ENCODE data around the gene KMT2B.

Gene KMT2B

GRCh38 chr19:35710784-35711723, 6.7 kb upstream of the KMT2B start:
- no peak for TF ChIP-seq SPI1 (IDR thresholded peaks at IDR 0.05; ENCODE audit: borderline replicate concordance, low read depth)
- no peak for TF ChIP-seq POLR2AphosphoS5 (IDR thresholded peaks at IDR 0.05; ENCODE audit: low read depth)
- TF ChIP-seq, protein P1, sequence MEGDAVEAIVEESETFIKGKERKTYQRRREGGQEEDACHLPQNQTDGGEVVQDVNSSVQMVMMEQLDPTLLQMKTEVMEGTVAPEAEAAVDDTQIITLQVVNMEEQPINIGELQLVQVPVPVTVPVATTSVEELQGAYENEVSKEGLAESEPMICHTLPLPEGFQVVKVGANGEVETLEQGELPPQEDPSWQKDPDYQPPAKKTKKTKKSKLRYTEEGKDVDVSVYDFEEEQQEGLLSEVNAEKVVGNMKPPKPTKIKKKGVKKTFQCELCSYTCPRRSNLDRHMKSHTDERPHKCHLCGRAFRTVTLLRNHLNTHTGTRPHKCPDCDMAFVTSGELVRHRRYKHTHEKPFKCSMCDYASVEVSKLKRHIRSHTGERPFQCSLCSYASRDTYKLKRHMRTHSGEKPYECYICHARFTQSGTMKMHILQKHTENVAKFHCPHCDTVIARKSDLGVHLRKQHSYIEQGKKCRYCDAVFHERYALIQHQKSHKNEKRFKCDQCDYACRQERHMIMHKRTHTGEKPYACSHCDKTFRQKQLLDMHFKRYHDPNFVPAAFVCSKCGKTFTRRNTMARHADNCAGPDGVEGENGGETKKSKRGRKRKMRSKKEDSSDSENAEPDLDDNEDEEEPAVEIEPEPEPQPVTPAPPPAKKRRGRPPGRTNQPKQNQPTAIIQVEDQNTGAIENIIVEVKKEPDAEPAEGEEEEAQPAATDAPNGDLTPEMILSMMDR (IDR thresholded peaks at IDR 0.05; ENCODE audit: insufficient read depth, low read length), result no peak
- TF ChIP-seq, protein P2, sequence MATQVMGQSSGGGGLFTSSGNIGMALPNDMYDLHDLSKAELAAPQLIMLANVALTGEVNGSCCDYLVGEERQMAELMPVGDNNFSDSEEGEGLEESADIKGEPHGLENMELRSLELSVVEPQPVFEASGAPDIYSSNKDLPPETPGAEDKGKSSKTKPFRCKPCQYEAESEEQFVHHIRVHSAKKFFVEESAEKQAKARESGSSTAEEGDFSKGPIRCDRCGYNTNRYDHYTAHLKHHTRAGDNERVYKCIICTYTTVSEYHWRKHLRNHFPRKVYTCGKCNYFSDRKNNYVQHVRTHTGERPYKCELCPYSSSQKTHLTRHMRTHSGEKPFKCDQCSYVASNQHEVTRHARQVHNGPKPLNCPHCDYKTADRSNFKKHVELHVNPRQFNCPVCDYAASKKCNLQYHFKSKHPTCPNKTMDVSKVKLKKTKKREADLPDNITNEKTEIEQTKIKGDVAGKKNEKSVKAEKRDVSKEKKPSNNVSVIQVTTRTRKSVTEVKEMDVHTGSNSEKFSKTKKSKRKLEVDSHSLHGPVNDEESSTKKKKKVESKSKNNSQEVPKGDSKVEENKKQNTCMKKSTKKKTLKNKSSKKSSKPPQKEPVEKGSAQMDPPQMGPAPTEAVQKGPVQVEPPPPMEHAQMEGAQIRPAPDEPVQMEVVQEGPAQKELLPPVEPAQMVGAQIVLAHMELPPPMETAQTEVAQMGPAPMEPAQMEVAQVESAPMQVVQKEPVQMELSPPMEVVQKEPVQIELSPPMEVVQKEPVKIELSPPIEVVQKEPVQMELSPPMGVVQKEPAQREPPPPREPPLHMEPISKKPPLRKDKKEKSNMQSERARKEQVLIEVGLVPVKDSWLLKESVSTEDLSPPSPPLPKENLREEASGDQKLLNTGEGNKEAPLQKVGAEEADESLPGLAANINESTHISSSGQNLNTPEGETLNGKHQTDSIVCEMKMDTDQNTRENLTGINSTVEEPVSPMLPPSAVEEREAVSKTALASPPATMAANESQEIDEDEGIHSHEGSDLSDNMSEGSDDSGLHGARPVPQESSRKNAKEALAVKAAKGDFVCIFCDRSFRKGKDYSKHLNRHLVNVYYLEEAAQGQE (IDR thresholded peaks at IDR 0.05; ENCODE audit: insufficient replicate concordance, low read depth), result no peak
- DNase-seq (ENCODE audit: low read depth in 1 of 2, low spot score in 1 of 2), result no peak
- no peak overlapping the region for H3K27ac ChIP-seq (replicated peaks)
- no peaks in the 10 kb centered on the region for H3K27me3 ChIP-seq (ENCODE audit: insufficient read depth, poor library complexity, severe bottlenecking)
- no peak overlapping the region for H3K4me3 ChIP-seq (replicated peaks; ENCODE audit: insufficient read depth, low read length)

DNA sequence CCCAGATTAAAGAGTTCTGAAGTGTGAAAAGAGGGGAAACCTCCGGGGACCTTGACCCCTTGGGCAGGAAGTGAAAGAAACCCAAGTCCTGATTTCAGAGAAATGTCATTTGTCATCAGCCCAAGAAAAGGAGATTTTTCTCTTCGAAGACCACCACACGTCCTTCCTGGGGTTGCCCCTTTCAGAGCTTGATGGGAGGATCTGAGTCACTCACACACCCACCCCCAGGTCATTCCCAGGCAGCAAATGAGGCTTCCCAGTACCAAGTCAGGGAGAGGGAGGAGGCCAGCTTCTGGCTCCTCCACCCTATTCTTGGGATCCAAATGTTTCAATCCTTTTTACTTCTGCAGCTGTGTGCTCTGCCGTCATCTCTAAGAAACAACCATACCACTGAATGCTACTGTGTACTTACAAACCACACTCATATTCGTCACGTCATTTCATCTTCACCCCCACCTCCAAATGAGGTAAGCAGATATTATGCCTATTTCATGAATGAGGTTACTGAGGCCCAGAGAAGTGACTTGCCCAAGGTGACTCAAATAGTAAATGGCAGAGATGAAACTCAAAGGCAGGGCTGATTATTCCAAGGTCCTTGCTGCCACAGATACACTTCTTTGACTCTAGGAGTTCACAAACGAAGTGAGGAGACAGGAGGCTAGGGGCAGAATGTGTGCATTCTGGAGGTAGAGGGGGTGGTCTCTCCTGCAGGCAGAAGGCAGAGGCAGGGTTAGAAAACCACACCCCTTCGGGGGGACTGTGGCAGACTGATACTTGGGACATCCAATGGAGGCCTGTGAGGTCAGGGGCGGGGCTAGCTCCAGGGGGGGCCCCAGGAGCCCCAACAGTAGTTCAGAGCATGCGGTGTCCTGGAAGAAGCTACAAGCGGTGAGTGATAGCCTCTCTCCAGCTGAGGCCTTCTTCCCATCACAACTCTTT, 5.0 kb upstream of the KMT2B start:
- no peak overlapping the region for H3K4me3 ChIP-seq (replicated peaks; ENCODE audit: insufficient read depth, low read length)
- no peak overlapping the region for H3K27ac ChIP-seq (replicated peaks)
- no peak for DNase-seq (ENCODE audit: low read depth in 1 of 2, low spot score in 1 of 2)
- TF ChIP-seq GABPA (IDR thresholded peaks at IDR 0.05; ENCODE audit: low read depth), result no peak
- H3K27me3 ChIP-seq (ENCODE audit: insufficient read depth, poor library complexity, severe bottlenecking), result no peaks in the 10 kb centered on the region

DNA sequence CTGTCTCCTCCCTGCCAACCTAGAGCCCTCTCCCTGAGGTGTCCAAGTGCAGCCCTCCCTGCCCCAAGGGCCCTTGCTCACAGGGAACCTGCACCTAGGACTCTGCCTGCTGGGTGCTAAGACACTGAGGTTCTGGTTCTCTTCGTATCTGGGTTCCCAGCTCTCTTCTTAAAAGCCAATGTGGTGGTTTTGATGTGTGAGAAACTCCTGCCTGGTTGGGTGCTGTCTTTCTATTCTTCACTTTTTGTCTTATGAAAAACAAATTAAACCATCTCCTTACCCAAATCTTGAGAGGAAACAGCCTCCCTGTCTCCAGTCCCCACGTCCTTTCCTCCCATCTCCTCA, 4.3 kb upstream of the KMT2B start:
- TF ChIP-seq GABPA (IDR thresholded peaks at IDR 0.05; ENCODE audit: low read depth) (no peak), POLR2AphosphoS5 (IDR thresholded peaks at IDR 0.05; ENCODE audit: low read depth) (no peak), SPI1 (IDR thresholded peaks at IDR 0.05; ENCODE audit: borderline replicate concordance, low read depth) (no peak)
- TF ChIP-seq, protein P2 (IDR thresholded peaks at IDR 0.05; ENCODE audit: insufficient replicate concordance, low read depth), result no peak
- TF ChIP-seq, protein P1 (IDR thresholded peaks at IDR 0.05; ENCODE audit: insufficient read depth, low read length), result no peak
- Histone ChIP-seq H3K27me3 (ENCODE audit: insufficient read depth, poor library complexity, severe bottlenecking) (no peaks in the 10 kb centered on the region), H3K4me3 (replicated peaks; ENCODE audit: insufficient read depth, low read length) (no peak overlapping the region), H3K27ac (replicated peaks) (no peak overlapping the region)
- no peak for DNase-seq (ENCODE audit: low read depth in 1 of 2, low spot score in 1 of 2)

DNA sequence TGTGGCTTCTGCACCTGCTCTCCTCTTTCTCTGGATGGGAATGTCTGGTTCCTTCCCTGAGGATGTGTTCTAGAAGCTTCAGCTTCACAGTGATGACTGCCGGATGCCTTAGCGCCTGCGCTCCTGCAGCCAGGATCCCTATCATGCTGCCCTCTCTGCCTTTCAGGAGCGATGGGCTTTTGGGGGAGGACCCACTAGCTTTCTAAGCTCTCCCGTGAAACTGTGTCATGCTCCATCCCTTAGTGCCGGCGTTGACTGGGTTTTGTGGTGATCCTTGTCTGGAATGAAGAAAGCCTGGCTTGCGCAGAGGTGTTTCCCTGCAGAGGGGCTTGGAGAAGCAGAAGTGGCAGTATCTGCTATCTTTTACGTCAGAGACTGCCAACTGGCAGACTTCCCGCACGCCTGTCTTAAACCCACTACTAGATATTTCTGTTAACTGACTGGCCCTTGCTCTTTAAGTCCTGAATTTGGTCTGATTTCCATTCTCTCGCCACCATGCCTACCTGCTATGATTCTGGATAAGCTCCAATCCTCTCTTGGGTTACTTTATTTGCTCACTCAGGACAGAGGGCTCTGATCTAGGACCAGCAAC, 3.8 kb upstream of the KMT2B start:
- no peak overlapping the region for H3K4me3 ChIP-seq (replicated peaks; ENCODE audit: insufficient read depth, low read length)
- TF ChIP-seq, protein P1 (IDR thresholded peaks at IDR 0.05; ENCODE audit: insufficient read depth, low read length), result no peak
- TF ChIP-seq GABPA (IDR thresholded peaks at IDR 0.05; ENCODE audit: low read depth) (no peak), POLR2AphosphoS5 (IDR thresholded peaks at IDR 0.05; ENCODE audit: low read depth) (no peak), SPI1 (IDR thresholded peaks at IDR 0.05; ENCODE audit: borderline replicate concordance, low read depth) (peak; percentile 62; the same call in 1 of the 2 replicates)
- TF ChIP-seq, protein P2 (IDR thresholded peaks at IDR 0.05; ENCODE audit: insufficient replicate concordance, low read depth), result no peak
- H3K27me3 ChIP-seq (ENCODE audit: insufficient read depth, poor library complexity, severe bottlenecking), result no peaks in the 10 kb centered on the region
- DNase-seq (ENCODE audit: low read depth in 1 of 2, low spot score in 1 of 2), result peak in 1 of 2 experiments; percentile 64
- peak overlapping the region; percentile 20; the same call in 1 of the 2 replicates for H3K27ac ChIP-seq (replicated peaks)
